ENCODE measurements around the gene LRP11. TPM values are rescaled to one million over a fixed set of nuclear protein-coding genes. Genes with fewer than 3 reads are reported as not detected.
"Not testable (repeated sequence)": the region's sequence is repeated elsewhere in the genome, so short reads cannot be mapped to it uniquely, and the experiment has no call there.

The LRP11 gene
- total RNA-seq, 1 donor from 2014 or later: 10.8 TPM

GRCh38 chr6:149864578-149865535 is 698 bp upstream of the LRP11 start:
- peak; percentile 53 for TF ChIP-seq CTCF (IDR thresholded peaks at IDR 0.05; ENCODE audit: partially characterized antibody, unreplicated experiment)
- DNase-seq: no peak
- Mint-ChIP-seq H3K4me1 (ENCODE audit: low read depth, unreplicated experiment) (peaks cover 3% of the 10 kb centered on the region), H3K27ac (ENCODE audit: unreplicated experiment) (peak overlapping the region; percentile 4), H3K9me3 (ENCODE audit: unreplicated experiment) (peaks cover 4% of the 10 kb centered on the region), H3K4me3 (ENCODE audit: unreplicated experiment) (peak overlapping the region; percentile 75), H3K27me3 (ENCODE audit: unreplicated experiment) (peaks cover 6% of the 10 kb centered on the region), H3K36me3 (ENCODE audit: unreplicated experiment) (no peaks in the 10 kb centered on the region)

- Mint-ChIP-seq H3K27ac (ENCODE audit: unreplicated experiment) (peak overlapping the region; percentile 88), H3K4me1 (ENCODE audit: low read depth, unreplicated experiment) (peaks cover 2% of the 10 kb centered on the region), H3K36me3 (ENCODE audit: unreplicated experiment) (no peaks in the 10 kb centered on the region), H3K27me3 (ENCODE audit: unreplicated experiment) (peaks cover 6% of the 10 kb centered on the region), H3K4me3 (ENCODE audit: unreplicated experiment) (peak overlapping the region; percentile 86), H3K9me3 (ENCODE audit: unreplicated experiment) (peaks cover 4% of the 10 kb centered on the region)
- DNase-seq: peak; percentile 74
- TF ChIP-seq CTCF (IDR thresholded peaks at IDR 0.05; ENCODE audit: partially characterized antibody, unreplicated experiment): no peak
Observed at GRCh38 chr6:149862922-149863697, 1.0 kb downstream of the LRP11 start.

- not testable (repeated sequence) for H3K9me3 Mint-ChIP-seq (ENCODE audit: unreplicated experiment); H3K27me3 Mint-ChIP-seq (ENCODE audit: unreplicated experiment); H3K27ac Mint-ChIP-seq (ENCODE audit: unreplicated experiment); H3K4me1 Mint-ChIP-seq (ENCODE audit: low read depth, unreplicated experiment); H3K36me3 Mint-ChIP-seq (ENCODE audit: unreplicated experiment); DNase-seq
- peak overlapping the region; percentile 86 for H3K4me3 Mint-ChIP-seq (ENCODE audit: unreplicated experiment)
Observed at GRCh38 chr6:149862424-149862738, 1.8 kb downstream of the LRP11 start.

GRCh38 chr6:149861603-149862423 is 2.3 kb downstream of the LRP11 start:
- Mint-ChIP-seq H3K36me3 (ENCODE audit: unreplicated experiment) (no peaks in the 10 kb centered on the region), H3K27ac (ENCODE audit: unreplicated experiment) (no peak overlapping the region), H3K4me3 (ENCODE audit: unreplicated experiment) (peak overlapping the region; percentile 50), H3K4me1 (ENCODE audit: low read depth, unreplicated experiment) (peaks cover 2% of the 10 kb centered on the region), H3K9me3 (ENCODE audit: unreplicated experiment) (peaks cover 4% of the 10 kb centered on the region), H3K27me3 (ENCODE audit: unreplicated experiment) (peaks cover 6% of the 10 kb centered on the region)
- no peak for TF ChIP-seq CTCF (IDR thresholded peaks at IDR 0.05; ENCODE audit: partially characterized antibody, unreplicated experiment)
- no peak for DNase-seq

Measured in glutamatergic neuron (in vitro differentiated cells).